IMR-90 (cell line): ENCODE measurements around the gene RALGAPA1.
"Not testable (repeated sequence)": the region's sequence is repeated elsewhere in the genome, so short reads cannot be mapped to it uniquely, and the experiment has no call there.

Experiments
- BHLHE40 ChIP-seq: fragments of 150-350 bp; IDR thresholded peaks from 2 replicates; pipeline ENCODE4 v1.6.1; 2016; ENCODE audit warnings: mild to moderate bottlenecking, low read depth, low read length
- CEBPB ChIP-seq: IDR thresholded peaks from 2 replicates; pipeline ENCODE4 v1.6.1; 2012; ENCODE audit warnings: low read depth, low read length, improper control_type of control experiment
- MAFK ChIP-seq: IDR thresholded peaks from 2 replicates; pipeline ENCODE4 v1.6.1; 2012; ENCODE audit warnings: low read depth, low read length, improper control_type of control experiment
- MAZ ChIP-seq: IDR thresholded peaks from 2 replicates; pipeline ENCODE4 v1.6.1; 2012; ENCODE audit warnings: low read depth, mild to moderate bottlenecking, low read length, improper control_type of control experiment, moderate library complexity, borderline replicate concordance
- POLR2A ChIP-seq: IDR thresholded peaks from 2 replicates; pipeline ENCODE4 v1.6.1; 2012; ENCODE audit warnings: mild to moderate bottlenecking, low read depth, low read length
- RCOR1 ChIP-seq: IDR thresholded peaks from 2 replicates; pipeline ENCODE4 v1.6.1; 2012; ENCODE audit warnings: mild to moderate bottlenecking, low read length, improper control_type of control experiment; ENCODE audit not compliant: insufficient replicate concordance
- RFX5 ChIP-seq: IDR thresholded peaks from 2 replicates; pipeline ENCODE4 v1.8.0; 2012; ENCODE audit warnings: low read depth, mild to moderate bottlenecking, low read length, moderate library complexity
- SMC3 ChIP-seq: fragments of 150-350 bp; IDR thresholded peaks from 2 replicates; pipeline ENCODE4 v1.6.1; 2016; ENCODE audit warnings: low read depth, mild to moderate bottlenecking, antibody characterized with exemption, low read length, moderate library complexity
- TF ChIP-seq, protein P1 (sequence below): conservative IDR thresholded peaks from 2 replicates; pipeline ENCODE4 v1.5.1; 2012; ENCODE audit warnings: mild to moderate bottlenecking, low read depth, low read length, improper control_type of control experiment
- TF ChIP-seq, protein P2 (sequence below): fragments of 150-350 bp; IDR thresholded peaks from 2 replicates; pipeline ENCODE4 v1.6.1; 2017; ENCODE audit warnings: mild to moderate bottlenecking, antibody characterized with exemption, low read length, low read depth
- TF ChIP-seq, protein P3 (sequence below): fragments of 150-350 bp; IDR thresholded peaks from 2 replicates; pipeline ENCODE4 v1.6.1; 2016; ENCODE audit warnings: low read depth, mild to moderate bottlenecking, low read length, moderate library complexity, borderline replicate concordance

DNA sequence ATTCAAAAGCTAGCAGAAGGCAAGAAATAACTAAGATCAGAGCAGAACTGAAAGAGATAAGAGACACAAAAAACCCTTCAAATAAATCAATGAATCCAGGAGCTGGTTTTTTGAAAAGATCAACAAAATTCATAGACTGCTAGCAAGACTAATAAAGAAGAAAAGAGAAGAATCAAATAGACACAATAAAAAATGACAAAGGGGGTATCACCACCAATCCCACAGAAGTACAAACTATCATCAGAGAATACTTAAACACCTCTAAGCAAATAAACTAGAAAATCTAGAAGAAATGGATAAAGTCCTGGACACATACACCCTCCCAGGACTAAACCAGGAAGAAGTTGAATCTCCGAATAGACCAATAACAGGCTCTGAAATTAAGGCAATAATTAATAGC is 189.6 kb downstream of the RALGAPA1 start:
- TF ChIP-seq, protein P1, sequence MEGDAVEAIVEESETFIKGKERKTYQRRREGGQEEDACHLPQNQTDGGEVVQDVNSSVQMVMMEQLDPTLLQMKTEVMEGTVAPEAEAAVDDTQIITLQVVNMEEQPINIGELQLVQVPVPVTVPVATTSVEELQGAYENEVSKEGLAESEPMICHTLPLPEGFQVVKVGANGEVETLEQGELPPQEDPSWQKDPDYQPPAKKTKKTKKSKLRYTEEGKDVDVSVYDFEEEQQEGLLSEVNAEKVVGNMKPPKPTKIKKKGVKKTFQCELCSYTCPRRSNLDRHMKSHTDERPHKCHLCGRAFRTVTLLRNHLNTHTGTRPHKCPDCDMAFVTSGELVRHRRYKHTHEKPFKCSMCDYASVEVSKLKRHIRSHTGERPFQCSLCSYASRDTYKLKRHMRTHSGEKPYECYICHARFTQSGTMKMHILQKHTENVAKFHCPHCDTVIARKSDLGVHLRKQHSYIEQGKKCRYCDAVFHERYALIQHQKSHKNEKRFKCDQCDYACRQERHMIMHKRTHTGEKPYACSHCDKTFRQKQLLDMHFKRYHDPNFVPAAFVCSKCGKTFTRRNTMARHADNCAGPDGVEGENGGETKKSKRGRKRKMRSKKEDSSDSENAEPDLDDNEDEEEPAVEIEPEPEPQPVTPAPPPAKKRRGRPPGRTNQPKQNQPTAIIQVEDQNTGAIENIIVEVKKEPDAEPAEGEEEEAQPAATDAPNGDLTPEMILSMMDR = not testable (repeated sequence)
- TF ChIP-seq, protein P2, sequence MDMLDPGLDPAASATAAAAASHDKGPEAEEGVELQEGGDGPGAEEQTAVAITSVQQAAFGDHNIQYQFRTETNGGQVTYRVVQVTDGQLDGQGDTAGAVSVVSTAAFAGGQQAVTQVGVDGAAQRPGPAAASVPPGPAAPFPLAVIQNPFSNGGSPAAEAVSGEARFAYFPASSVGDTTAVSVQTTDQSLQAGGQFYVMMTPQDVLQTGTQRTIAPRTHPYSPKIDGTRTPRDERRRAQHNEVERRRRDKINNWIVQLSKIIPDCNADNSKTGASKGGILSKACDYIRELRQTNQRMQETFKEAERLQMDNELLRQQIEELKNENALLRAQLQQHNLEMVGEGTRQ = not testable (repeated sequence)
- not testable (repeated sequence) for TF ChIP-seq POLR2A, RFX5, BHLHE40, RCOR1, CEBPB, SMC3, MAFK, MAZ
- TF ChIP-seq, protein P3, sequence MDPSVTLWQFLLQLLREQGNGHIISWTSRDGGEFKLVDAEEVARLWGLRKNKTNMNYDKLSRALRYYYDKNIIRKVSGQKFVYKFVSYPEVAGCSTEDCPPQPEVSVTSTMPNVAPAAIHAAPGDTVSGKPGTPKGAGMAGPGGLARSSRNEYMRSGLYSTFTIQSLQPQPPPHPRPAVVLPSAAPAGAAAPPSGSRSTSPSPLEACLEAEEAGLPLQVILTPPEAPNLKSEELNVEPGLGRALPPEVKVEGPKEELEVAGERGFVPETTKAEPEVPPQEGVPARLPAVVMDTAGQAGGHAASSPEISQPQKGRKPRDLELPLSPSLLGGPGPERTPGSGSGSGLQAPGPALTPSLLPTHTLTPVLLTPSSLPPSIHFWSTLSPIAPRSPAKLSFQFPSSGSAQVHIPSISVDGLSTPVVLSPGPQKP = not testable (repeated sequence)
